NCI-H1694 treated with DMSO at 0.1 percent for 48 hours (cell line): Measurements from ENCODE around the gene PLA2G2C.
A peak's percentile ranks its signal among the peaks of the same experiment; 100 is the strongest.

Experiments
- DNase-seq: peaks from one replicate; lab custom pipeline; 2025; lab: John Stamatoyannopoulos, UW

The PLA2G2C gene

DNA sequence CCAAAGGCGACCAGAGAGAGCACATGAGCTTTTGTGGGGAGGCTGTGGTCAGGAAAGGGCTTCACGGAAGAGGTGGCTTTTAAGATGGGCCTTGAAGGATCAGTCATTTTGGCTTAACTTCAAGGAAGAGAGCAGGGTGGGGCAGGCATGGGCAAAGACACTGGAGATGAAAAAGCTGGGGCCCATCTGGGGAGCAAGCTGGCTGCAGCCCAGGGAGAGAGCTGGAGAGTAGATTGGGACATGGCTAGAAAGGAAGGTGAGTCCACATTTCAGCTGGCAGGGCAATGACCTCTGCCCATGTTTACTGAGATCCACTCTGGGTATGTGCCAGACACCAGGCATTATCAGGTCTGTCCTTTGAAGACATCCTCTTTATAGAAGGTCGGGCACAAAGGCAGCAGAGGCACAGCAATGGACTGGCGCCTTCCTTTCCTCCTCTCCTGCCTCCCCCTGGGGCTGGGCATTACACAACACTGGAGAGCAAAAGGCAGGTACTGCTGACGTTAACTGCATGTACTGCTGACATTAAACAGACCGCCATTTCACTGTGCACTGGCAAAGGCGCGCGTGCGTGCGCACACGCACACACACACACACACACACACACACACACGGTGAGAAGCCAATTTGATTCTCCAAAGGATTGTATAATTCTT, 2.6 kb downstream of the PLA2G2C start:
- DNase-seq: no peak

DNA sequence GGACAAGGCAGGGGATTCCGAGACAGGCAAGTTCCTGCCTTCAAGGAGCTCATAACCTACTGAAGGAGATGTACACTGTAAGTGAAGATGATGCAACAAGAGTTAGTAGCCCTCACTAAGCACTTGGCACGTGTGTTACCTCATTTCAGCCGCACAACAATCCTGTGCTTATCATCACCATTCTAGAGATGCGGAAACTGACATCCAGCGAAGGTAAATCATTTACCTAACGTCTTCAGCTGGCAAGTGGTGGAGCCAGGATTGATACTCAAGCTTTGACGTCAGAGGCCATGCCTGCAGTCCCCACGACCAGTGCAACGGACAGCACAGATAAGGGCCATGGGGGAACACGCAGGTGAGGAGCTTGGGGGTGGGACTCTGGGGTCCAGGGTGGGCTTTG, 3.3 kb downstream of the PLA2G2C start:
- no peak for DNase-seq

DNA sequence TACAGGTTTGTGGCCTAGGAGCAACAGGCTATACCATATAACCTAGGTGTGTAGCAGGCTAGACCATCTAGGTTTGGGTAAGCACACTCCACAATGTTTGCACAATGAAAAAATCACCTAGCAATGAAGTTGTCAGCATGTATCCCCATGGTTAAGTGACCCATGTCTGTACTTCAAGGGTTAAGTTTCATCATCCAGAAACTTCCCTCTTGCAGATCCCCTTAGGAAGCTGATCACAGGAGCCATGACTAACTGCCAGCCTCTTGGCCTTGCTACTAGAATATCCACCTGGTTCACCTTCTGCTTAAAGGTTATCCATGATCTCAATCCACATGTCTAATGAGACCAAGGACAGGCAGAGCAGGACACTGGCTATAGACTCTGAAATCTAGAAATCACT, 3.9 kb downstream of the PLA2G2C start:
- no peak for DNase-seq

DNA sequence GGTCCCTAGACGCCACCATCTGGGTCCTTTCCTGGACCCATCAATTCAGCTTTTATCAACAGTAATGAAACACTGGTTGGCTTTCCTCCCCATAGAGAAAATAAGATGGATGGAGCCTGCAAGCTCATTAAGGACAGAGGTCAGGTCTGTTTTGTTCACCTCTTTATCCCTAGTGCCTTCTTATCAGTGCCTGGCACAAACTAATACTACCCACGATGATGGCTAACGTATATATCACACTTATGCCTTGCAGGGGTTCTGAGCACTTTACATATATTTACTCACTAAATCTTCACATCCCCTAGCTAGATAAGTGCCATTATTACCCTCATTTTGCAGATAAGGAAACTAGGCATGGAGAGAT, 5.5 kb downstream of the PLA2G2C start:
- no peak for DNase-seq

DNA sequence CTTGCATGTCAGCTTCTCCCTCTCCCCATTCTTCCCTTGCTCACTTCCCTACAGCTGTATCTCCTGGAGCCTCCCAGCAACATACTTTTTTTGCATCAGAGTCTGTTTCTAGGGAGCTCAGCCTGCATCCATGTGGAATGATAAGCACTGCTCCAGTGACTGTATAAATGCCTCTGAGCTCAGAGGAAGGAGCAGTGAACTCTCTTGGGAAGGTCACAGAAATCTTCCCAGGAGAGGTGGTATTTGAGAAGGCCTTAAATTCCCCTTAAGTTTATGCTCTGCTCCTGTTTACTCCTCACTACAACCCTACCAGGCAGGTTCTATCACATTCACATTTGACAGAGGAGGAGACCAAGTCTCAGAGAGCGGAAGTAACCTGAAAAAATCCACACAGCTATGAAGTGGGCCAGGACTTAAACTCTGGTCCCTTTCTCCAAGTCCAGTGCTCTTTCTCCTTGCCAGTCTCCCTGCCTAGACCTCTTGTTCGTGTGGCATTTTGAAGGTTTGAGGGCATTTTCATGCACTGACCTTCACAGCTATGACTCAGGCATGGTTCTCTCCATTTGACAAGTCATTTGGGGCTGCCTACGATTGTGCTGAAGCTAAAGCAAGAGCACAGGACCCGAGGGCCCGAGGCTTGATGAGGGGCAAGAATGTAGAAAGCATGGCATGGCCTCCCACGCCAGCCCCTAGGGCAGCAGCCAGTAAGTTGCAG, 6.0 kb downstream of the PLA2G2C start:
- no peak for DNase-seq

DNA sequence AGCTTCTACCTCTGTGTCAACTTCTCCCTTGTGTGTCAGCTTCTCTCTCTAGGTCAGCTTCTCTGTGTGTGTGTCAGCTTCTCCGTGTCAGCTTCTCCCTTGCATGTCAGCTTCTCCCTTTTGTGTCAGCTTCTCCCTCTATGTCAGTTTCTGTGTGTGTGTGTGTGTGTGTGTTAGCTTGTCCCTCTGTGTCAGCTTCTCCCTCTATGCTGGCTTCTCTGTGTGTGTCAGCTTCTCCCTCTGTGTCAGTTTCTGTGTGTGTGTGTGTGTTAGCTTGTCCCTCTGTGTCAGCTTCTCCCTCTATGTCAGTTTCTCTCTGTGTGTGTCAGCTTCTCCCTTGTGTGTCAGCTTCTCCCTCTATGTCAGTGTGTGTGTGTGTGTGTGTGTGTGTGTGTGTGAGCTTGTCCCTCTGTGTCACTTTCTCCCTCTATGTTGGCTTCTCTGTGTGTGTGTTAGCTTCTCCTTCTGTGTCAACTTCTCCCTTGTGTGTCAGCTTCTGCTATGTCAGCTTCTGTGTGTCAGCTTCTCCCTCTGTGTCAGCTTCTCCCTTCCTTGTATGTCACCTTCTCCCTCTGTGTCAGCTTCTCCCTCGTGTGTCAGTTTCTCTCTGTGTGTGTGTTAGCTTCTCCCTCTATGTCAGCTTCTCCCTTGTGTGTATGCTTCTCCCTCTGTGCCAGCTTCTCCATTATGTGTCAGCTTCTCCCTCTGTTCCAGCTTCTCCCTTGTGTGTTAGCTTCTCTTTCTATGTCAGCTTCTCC, 6.8 kb downstream of the PLA2G2C start:
- DNase-seq: no peak

DNA sequence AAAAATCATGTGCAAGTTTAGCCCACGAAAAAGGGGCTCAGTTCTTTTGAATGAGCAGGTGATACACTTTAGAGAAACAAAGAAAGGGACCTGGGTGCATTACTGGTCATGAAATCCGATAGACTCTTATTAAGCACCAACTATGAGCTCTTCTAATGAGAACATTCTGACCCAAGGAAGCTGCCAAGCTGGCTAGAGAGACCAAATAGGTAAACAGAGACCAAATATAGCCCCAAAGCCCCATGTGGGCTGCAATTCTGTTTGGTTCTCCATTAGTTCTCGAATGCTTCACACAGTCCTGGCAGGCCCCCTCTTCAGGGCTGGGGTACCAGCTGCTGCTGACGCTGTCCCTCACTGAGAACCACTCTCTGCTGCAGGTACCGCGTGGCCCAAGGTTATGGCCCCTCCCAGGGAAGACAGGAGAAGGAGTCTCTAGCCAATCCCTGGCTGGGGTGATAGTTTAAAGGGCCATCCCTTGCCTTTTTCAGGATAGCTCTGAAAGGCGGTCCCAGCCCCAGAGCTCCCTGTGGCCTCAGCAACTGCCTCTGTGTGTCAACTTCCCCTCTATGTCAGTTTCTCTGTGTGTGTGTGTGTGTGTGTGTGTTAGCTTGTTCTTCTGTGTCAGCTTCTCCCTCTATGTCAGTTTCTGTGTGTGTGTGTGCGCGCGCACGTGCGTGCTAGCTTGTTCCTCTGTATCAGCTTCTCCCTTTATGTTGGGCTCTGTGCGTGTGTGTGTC, 7.5 kb downstream of the PLA2G2C start:
- DNase-seq: no peak

DNA sequence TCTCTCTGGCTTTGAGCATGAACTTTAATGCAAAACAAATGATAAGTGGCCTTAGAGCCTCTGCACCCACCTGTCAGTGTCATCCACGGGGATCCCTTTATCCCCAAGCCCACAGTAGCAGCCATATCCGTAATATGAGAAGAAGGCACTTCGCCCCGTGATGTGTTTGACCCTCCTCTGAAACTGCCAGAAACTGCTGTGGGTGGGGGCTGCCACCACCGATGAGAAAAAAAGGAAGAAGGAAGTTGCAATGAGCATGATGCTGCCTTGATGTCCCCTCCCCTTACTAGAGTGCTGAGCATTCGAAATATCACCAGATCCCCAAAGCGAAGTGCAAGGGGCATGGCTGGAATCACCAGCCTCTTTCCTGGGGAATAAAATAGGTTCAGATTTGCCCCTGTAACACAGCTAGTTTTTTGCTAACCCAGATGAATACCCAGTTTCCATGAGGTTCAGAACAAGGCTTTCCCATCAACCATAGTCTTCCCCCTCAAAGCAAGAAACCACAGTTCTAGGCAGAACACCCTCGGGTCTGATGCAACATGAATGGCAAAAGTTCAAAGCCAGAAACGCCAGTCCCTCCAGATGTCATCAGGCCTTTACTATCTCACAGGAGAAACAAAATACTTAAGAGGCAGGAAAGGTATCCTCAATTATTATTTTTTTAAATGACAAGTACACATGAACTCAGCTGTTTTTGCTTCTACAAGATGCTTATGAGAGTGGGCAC, 11.2 kb downstream of the PLA2G2C start:
- DNase-seq: no peak

DNA sequence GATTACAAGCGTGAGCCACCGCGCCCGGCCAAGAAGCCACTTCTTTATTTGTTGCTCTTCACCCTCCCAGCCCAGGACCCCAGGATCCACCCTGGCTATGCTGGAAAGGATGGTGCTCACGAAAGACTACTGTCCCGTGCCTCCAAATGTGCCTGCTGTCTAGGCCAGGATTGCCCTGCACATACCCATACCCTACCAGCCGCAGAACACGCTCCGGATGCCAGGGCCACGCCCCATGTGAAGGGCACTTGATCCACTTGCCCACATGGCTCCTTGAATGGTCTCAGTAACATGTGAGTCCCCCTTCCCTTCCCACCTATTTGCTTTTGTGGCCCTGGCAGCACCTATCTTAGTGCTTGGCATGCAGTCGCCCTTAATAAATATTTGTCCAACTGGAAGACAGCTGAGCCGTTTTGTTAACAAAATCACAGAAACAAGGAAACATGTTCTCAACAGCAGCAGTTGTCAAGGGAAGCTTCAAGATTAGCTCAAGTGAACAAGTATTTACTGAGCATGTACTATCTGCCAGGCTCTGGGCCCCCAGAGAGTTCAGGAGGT, 14.2 kb downstream of the PLA2G2C start:
- DNase-seq: no peak

DNA sequence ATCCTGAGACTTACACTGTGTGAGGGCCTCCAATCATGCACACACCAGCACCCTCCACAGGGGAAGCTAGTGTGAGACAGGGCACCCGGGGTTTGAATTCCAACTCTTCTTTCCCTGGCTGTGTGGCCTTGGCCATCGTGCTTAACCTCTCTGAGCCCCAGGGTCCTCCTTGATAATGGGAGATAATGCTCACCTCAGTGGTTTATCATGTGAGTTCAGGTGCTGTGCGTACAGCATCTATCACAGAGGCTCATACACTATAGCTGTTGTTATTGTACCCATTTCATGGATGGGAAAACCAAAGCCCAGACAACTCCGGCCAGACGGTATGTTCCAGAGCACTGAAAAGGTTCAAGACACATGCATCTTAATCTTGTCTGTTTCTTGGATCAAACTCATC, 16.4 kb downstream of the PLA2G2C start:
- DNase-seq: no peak

DNA sequence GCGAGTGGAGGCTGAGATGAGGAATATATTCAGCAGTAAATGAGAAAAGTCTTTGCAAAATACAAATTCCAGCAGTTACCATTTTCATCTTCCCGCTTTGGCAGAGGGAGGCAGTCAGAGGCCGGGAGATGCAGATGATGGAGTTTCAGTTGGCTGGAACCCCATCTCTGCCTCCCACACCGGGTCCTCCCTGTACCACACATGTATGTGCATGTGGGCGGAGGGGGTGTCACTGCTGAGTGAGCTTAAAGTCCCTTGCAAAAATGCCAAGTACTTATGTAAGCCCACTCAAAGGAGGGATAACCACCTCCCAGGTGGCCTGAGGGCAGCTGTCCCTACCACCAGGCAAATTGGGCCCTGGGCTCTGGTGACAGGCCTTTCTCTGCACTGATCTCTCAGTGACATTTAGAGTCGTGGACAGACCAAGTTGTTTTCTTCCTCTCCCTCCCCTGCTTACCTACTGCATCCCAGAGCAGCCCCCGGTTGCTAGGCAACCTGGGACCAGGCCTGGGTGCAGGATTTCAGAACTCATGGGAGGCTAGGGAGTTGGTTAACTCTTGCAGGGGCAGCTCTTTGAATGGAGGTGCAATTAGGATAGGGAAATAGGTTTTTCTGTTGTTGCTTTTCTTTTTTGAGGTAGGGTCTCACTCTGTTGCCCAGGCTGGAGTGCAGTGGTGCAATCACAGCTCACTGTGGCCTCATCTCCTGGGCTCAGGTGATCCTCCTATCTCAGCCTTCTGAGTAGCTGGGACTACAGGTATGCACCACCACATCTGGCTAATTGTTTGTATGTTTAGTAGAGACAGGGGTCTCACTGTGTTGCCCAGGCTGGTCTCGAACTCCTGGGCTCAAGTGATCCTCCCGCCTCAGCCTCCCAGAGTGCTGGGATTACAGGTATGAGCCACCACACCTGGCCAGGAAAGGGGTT, 17.5 kb downstream of the PLA2G2C start:
- no peak for DNase-seq

DNA sequence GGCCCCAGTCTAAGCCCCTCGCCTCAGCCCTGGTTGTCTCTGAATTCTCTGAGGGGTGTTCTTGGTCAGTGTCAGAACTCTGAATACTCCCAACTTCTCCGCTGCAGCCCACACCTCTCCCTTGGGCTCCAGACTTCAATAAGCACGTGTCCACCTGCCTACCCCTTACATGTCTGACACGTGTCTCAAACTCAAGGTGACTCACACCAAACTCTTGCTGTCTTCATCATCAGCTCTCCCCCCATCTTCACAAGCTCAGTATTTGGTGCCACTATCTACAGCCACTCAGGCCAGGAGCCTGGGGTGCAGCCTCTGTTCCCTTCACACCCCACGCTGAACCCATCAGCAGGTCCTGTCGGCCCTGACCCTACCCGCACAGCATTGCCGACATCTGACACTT, 19.2 kb downstream of the PLA2G2C start:
- DNase-seq: no peak

DNA sequence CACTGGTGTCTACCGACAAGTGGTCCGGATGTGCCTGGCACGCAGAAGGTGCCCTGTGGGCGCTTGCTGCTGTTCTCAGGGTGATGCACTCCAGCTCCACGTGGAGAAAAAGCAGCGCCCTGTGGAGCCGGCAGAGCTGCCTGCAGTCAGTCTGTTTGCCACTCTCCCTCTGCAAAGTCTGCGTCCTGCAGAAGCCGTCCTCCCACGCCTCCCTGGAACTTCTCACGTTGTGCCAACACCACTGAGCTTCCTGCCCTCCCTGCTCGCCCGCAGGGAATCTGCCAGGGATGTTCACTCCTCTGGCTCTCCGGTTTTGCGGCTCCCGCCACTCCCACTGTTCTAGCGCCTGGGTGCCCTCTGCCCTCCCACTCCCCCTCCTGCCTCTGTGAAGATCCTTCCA, 20.3 kb downstream of the PLA2G2C start:
- no peak for DNase-seq

DNA sequence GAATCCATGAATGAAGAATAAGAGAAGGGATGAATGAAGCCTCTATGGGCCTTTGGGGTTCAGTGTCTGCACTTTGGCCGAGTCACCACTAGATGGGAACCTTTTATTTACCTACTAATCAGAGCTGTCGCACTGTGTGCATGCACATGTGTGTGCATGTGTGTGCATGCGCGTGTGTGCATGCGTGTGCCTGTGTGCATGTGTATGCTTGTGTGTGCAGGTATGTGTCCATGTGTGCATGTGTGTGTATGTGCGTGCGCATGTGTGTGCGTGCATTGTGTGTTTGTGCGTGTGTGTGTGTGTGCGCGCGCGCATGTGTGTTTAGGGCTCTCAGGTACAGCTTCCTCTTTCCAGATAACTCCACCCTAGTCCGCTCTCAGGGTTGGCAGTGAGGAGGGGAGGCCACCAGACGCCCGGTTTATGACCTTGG, 20.8 kb downstream of the PLA2G2C start:
- peak; percentile 2 for DNase-seq

DNA sequence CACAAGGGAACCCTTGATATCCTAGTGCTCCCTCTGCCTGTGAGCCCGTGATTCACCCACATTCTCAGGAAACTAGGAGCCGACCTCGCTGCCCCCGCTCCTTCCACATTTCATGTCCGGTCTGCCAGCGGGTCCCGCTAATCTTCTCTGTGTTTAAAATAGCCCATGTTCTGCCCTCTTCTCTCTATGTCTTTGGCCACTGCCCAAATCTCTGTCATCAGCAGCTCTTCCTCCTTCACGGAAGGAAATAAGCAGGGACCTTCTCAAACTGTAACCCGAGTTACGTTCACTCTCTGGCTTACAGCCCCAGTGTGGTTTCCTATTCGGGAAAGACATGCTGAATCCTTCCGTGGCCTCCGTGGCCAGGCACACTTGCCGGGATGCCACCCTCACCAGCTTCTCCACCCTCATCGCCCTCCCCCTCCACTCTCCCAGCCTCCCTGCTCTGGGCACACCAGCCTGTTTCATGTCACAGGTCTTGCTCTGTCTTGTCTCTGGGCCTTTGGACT, 21.6 kb downstream of the PLA2G2C start:
- DNase-seq: no peak

DNA sequence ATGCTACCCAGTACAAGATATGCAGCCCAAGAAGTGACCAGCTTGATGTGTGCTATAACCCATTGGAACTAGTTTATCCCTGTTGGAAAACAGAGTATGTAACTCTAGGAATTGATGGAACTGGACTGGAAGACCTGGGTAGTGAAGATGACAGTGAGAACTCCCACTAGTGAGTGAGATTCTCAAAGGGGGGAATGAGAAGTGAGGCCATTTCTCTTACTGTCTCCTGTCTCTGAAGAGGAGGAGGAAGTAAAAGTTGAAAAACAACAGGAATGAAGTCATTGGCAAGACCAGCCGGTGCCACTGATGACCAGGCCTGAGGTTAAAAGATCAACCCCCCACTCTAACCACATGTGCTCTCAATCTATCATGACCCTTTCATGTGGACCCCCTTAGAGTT, 26.3 kb downstream of the PLA2G2C start:
- no peak for DNase-seq

DNA sequence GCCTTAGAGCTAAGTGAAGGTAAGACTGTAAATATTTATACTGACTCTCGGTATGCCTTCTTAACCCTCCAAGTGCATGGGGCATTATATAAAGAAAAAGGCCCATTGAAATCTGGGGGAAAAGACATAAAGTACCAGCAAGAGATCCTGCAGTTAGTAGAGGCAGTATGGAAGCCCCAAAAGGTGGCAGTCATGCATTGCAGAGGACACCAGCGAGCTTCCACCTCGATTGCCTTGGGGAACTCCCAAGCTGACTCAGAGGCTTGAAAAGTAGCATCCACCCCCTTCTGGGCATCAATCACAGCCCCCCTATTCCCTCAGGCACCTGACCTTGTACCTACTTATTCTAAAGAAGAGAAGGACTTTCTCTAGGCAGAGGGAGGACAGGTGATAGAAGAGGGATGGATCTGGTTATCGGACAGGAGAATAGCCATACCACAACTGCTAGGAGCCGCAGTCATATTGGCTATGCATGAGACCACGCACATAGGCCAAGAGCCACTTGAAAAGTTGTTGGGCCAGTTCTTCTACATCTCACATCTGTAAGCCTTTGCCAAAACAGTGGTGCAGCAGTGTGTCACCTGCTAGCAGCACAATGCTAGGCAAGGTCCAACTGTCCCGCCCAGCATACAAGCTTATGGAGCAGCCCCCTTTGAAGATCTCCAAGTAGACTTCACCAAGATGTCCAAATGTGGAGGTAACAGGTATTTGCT, 27.8 kb downstream of the PLA2G2C start:
- no peak for DNase-seq

DNA sequence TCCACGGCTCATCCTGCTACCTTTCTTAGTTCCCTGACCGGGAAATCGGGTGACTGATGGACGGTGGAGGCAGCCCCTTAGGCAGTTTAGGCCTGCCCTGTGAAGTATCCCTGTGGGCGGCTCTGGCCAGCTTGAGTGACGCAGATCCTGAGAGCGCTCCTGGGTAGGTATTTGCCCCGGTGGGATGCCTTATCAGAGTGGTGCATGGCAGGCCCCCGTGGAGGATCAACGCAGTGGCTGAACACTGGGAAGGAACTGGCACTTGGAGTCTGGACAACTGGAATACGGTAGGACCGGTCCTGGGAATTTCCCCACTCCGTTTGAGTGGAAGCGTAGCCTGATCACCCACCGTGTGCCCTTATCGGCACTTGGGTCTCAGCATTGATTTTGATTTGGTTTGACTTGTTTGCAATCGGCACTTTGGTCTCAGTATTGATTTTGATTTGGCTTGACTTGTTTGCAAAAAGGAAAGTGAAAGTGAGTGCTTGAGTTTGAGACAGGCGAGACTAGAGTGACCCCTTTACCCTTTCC, 32.0 kb downstream of the PLA2G2C start:
- DNase-seq: no peak

DNA sequence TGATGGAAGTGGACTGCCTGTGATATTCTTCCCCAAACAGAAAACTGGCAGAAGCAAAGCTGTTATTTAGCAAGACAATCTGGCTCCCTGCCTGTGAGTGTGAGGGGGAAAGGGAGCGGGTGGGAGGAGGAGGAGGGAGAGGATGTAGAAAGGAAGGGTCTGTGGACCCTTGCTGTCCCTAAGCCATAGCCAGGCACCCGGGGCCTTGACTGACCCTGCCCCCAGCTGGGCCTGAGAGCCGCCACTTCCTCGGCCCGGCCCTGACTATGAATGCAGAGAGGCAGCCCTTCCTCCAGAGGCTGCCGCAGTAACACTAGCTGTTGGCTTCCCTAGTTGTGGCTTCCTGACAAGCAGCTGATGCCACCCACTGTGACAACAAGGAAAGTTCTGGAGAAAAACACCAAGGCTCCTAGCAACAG, 33.3 kb downstream of the PLA2G2C start:
- DNase-seq: no peak
